NCI-H69 (cell line): ENCODE results near the gene MRTFA.
"Not testable (repeated sequence)": the region's sequence is repeated elsewhere in the genome, so short reads cannot be mapped to it uniquely, and the experiment has no call there.

ENCODE experiments used
- DNase-seq: peaks from one replicate; lab custom pipeline; 2025; lab: John Stamatoyannopoulos, UW

Gene MRTFA

GRCh38 chr22:40659166-40659565, 22.6 kb upstream of the MRTFA start:
- peak; percentile 84 for DNase-seq

- DNase-seq = not testable (repeated sequence)
Observed at GRCh38 chr22:40656651-40657050, 20.1 kb upstream of the MRTFA start.

- not testable (repeated sequence) for DNase-seq
Observed at GRCh38 chr22:40655941-40656340, 19.4 kb upstream of the MRTFA start.

GRCh38 chr22:40654522-40655167, 18.1 kb upstream of the MRTFA start:
- peak; percentile 72 for DNase-seq

GRCh38 chr22:40653361-40653760, 16.8 kb upstream of the MRTFA start:
- DNase-seq = no peak

- DNase-seq = peak; percentile 99
Observed at GRCh38 chr22:40651563-40652501, 15.3 kb upstream of the MRTFA start.

- DNase-seq = no peak
Observed at GRCh38 chr22:40651057-40651456, 14.5 kb upstream of the MRTFA start.

- no peak for DNase-seq
Observed at GRCh38 chr22:40648386-40648785, 11.9 kb upstream of the MRTFA start.

GRCh38 chr22:40645579-40646197, 9.2 kb upstream of the MRTFA start:
- no peak for DNase-seq

GRCh38 chr22:40642316-40642715, 5.8 kb upstream of the MRTFA start:
- DNase-seq = no peak

GRCh38 chr22:40641269-40641668, 4.8 kb upstream of the MRTFA start:
- DNase-seq = no peak

GRCh38 chr22:40638261-40638660, 1.7 kb upstream of the MRTFA start:
- DNase-seq = no peak

GRCh38 chr22:40637183-40638150, 948 bp upstream of the MRTFA start:
- DNase-seq = peak; percentile 78

GRCh38 chr22:40635940-40636379, 559 bp downstream of the MRTFA start:
- peak; percentile 73 for DNase-seq

- DNase-seq = no peak
Observed at GRCh38 chr22:40635043-40635939, 1.2 kb downstream of the MRTFA start.

- DNase-seq = peak; percentile 54
Observed at GRCh38 chr22:40634119-40634903, 2.2 kb downstream of the MRTFA start.

GRCh38 chr22:40633036-40633435, 3.5 kb downstream of the MRTFA start:
- no peak for DNase-seq

GRCh38 chr22:40631925-40632324, 4.6 kb downstream of the MRTFA start:
- DNase-seq = no peak

- peak; percentile 27 for DNase-seq
Observed at GRCh38 chr22:40628354-40629042, 8.0 kb downstream of the MRTFA start.
